H7 (cell line): ENCODE data around the gene GOLGA1. TPM values are rescaled to one million over a fixed set of nuclear protein-coding genes. Genes with fewer than 3 reads are reported as not detected.
"Not testable (repeated sequence)": the region's sequence is repeated elsewhere in the genome, so short reads cannot be mapped to it uniquely, and the experiment has no call there.

Source experiments
- DNase-seq: peaks from one replicate; pipeline ENCODE4 v3.0.0; 2012
- H3K27me3 ChIP-seq: 2 replicates; pipeline ENCODE4 v1.6.0; 2011; ENCODE audit warnings: mild to moderate bottlenecking, low read length; ENCODE audit not compliant: control insufficient read depth, insufficient read depth
- H3K36me3 ChIP-seq: replicated peaks from 2 replicates; pipeline ENCODE4 v1.5.1; 2011; ENCODE audit warnings: low read length; ENCODE audit not compliant: control insufficient read depth, insufficient read depth
- H3K4me3 ChIP-seq: 2 replicates; pipeline ENCODE4 v1.5.1; 2011; ENCODE audit warnings: low read depth, mild to moderate bottlenecking, control low read depth, low read length, moderate library complexity; ENCODE audit not compliant: insufficient read depth
- total RNA-seq: library from RNA; depleted of rRNA; stranded (reverse); fragments of >200 nt; shearing (Covaris generic); gene quantifications from 2 replicates; pipeline ENCODE4 v1.2.3, GENCODE V29; 2014

Gene GOLGA1
- total RNA-seq, 1 experiment from 2014 or later: 3.9 TPM

DNA sequence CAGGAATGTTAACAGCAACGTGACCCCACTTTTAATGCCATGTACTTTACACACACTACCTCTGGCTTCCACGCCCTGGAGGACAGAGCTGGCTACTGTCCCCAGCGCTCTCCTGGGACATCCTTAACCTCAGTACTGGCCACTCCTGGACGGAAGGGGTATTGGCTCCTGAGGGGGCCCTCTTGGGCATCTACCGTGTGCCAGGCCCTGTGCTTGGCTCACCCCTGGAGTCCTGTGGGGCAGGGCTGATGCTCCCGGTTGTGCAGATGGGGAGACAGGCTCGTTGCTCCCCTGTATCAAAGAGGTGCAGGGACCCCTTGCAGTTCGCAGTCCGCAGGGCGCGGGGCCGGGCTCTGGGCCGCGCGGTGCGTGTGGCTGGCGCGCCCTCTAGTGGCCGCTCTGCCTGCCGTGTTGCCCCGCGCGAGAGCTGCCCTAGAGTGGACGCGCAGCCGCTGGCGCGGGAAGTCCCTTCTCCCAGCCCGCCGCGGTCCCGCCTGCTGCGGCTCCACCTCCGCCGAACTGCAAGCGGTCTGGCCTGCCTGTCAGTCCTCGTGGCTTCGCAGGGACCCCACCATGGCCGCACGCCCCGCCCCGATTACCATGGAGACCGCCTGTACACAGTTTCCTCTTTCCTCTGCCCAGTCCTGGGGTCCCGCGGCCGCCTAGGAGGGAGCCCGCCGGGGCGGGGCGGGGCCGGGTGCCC, 87.9 kb downstream of the GOLGA1 start, which contains the start of gene WDR38:
WDR38 (plus strand) TSS at position 632 of the 703 bp plus-strand sequence. CDS start 72 bp downstream, outside the sequence.
- H3K27me3 ChIP-seq: peaks cover 1% of the 10 kb centered on the region; the same call in 1 of the 2 replicates
- H3K36me3 ChIP-seq: peaks cover 7% of the 10 kb centered on the region
- peak within 1 kb of the TSS; percentile 53 for H3K4me3 ChIP-seq
- DNase-seq: peak; percentile 97

DNA sequence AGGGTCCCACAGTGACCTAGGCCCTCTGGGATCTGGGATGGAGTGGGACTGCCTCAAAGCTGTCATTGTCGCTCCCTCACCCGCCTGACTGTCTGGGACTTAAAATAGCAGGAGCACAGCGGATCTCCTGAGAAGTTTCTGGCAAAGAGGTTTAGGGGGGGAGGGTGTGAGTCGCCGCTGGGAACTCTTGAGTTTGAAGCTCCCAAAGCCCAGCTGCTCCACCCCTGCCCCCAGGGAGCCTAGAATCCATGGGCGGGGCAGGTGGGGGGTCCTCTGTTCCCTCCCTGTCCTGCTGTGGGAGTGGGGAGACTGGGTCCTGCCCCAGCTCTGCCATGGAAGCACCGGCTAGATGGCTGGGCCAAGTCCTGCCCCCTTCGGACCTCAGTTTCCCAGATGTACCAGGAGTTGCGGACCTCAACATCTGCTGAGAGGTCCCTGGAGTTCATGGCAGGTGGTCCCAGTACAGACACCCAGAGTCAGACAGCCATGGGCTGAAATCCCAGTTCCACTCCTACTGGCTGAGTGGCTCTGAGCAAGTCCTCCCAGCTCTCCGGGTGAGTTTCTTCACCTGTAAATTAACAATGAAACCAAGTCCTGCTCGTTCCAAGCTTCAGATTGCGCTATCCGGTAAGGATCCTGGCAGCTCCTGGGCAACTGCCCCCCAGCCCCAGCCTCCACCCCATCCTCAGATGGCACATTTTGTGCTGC, 88.6 kb downstream of the GOLGA1 start:
- peaks cover 1% of the 10 kb centered on the region; the same call in 1 of the 2 replicates for H3K27me3 ChIP-seq
- peaks cover 2% of the 10 kb centered on the region; the same call in 1 of the 2 replicates for H3K36me3 ChIP-seq
- no peak overlapping the region for H3K4me3 ChIP-seq
- DNase-seq: no peak

DNA sequence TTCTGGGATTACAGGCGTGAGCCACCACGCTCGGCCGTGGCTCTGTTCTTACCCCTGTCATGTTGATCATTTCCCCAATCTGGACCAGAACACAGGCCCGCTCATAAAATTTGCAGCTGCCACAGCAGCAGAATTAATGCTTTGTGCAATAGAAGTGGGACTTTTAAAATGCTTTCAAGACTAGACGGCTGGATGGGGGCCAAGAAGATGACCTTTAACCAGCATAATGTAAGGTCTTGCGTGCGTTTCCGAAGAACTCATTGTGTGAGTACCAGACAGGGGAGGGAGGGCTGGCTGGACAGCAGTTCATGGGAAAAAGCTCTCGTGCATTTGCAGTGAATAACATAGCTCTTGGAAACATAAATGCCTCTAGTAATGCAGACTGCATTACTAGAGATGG, 91.1 kb downstream of the GOLGA1 start:
- no peak for DNase-seq

DNA sequence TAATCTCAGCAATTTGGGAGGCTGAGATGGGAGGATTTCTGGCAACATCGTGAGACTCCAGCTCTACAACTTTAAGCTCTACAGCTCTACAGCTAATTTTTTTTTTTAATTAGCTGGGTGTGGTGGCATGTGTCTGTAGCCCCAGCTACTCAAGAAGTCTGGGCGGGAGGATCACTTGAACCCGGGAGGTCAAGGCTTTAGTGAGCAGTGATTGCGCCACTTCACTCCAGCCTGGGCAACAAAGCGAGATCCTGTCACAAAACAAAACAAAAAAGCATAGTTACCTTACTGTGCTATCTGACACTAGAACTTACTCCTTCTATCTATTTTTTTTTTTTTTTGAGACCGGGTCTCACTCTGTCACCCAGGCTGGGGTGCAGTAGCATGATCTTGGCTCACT, 93.9 kb downstream of the GOLGA1 start:
- no peak overlapping the region for H3K4me3 ChIP-seq
- no peak for DNase-seq
- H3K27me3 ChIP-seq: no peaks in the 10 kb centered on the region
- H3K36me3 ChIP-seq: no peaks in the 10 kb centered on the region

More for the DNA sequence above, 91.1 kb downstream of the GOLGA1 start:
- no peak overlapping the region for H3K4me3 ChIP-seq
- H3K27me3 ChIP-seq: peaks cover 1% of the 10 kb centered on the region; the same call in 1 of the 2 replicates
- no peaks in the 10 kb centered on the region for H3K36me3 ChIP-seq

DNA sequence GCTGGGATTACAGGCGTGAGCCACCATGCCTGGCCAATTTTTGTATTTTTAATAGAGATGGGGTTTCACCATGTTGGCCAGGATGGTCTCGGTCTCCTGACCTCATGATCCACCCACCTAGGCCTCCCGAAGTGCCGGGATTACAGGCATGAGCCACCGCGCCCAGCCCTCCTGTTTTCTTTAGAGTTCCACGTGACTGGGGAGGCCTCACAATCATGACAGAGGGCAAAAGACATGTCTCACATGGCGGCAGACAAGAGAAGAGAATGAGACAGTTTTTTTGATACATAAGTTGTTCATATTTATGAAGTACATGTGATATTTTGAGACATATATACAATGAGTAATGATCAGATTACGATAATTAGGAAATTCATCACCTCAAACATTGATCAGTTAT, 94.4 kb downstream of the GOLGA1 start:
- not testable (repeated sequence) for H3K36me3 ChIP-seq, DNase-seq, H3K27me3 ChIP-seq, H3K4me3 ChIP-seq

DNA sequence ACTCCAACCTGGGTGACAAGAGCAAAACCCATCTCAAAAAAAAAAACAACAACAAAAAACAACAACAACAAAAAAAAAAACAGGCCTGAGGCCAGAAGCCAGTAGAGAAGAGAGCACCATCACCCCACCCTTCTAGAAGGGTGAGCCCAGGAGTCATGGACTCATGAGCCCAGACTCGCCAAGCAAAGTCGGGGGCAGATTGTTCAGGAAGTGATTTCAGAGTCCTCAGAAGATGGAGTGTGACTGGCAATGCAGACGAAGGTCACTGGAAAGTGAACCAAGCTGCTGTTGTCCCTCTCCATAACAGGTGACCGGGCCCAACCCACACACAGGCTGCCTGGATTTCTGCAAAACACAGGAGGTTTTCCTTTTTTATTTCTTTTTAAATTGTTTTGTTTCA, 96.6 kb downstream of the GOLGA1 start:
- no peak for DNase-seq
- Histone ChIP-seq H3K27me3 (no peaks in the 10 kb centered on the region), H3K4me3 (no peak overlapping the region), H3K36me3 (no peaks in the 10 kb centered on the region)

DNA sequence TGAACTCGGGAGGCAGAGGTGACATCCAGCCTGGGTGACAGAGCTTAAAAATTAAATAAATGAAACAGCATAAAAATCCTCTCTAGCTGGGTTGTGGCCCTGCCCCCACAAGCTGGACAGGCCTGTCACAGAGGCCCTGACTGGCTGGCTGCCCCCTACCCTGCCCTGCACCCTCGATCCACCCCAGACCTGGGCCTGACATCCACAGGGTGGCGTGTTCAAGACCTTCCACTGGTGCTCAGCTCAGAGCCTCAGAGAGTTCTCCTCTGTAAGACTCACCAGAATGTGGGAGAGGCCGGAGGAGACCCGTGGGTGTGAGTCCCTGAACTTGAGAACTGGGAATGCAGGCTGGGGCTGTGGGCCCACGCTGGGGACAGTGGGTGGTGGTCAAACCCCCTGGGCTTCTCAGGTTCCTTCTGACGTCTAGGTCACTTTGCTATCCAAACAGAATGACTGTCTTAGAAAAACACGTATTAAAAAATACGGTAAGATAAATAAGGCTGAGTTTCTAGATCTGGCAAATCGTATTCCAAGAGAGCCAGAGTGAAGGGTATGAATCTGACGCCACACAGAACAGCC, 97.3 kb downstream of the GOLGA1 start:
- no peaks in the 10 kb centered on the region for H3K36me3 ChIP-seq
- DNase-seq: peak; percentile 25
- H3K27me3 ChIP-seq: no peaks in the 10 kb centered on the region
- no peak overlapping the region for H3K4me3 ChIP-seq

DNA sequence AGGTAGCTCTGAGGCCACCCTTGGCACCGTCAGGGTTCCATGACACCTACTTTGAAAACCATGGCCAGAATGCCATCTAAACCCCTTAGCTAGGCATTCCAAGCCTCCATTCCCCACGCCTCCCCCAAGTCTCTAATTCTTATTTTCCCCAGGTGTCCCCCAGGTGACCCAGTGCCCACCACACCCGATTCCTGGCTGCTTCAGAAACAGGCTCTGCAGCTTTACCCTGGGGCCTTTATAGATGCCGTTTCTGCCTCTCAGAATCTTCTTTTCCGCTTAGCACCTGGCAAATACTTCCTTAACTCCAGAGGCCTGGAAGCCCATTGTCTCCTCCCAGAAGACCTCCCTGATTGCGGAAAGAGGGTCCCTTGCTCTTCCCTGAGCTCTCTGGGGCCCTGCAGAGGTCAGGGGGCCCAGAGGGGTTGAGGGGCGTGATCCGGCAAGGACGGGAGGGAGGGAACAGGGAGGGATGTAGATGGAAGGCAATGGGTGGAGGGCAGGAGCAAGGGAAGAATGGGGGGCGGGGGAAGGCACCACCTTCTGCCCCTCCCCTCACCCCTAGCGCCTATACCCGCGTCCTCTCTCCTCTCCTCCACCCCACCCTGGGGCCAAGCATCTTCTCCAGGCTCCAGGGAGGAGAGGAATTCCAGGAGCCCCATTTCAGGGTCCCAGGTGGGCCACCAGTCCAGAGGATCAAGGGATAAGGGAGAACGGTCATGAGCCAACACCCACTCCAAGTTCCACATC, 99.6 kb downstream of the GOLGA1 start:
- peak; percentile 57 for DNase-seq
- Histone ChIP-seq H3K4me3 (no peak overlapping the region), H3K36me3 (no peaks in the 10 kb centered on the region), H3K27me3 (no peaks in the 10 kb centered on the region)

DNA sequence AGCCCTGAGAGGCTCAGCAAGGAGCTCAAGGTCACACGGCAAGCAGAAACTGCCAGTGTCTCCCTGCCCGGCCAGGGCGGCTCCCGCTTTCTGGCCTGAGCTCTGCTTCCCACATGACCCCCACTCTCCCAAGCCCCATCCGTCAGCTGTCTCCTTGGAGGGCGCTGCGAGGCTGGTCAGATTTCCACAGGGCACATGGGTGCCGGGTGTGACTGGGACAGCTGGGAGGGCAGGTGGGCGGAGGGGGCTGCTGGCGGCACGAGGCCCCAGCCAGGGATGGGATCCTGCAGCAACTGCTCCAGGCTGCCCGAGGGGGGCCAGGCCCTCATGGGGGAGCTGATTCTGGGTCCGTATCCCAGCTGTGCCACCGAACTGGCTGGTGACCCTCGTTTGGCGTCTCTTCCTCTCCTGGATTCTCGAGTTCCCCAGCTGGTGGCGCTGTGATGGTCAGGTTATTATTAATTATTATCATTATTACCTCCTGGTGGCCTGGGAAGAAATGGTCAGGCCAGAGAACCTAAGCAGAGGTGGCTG, 100.5 kb downstream of the GOLGA1 start:
- no peak overlapping the region for H3K4me3 ChIP-seq
- DNase-seq: peak; percentile 77
- no peaks in the 10 kb centered on the region for H3K27me3 ChIP-seq
- no peaks in the 10 kb centered on the region for H3K36me3 ChIP-seq

DNA sequence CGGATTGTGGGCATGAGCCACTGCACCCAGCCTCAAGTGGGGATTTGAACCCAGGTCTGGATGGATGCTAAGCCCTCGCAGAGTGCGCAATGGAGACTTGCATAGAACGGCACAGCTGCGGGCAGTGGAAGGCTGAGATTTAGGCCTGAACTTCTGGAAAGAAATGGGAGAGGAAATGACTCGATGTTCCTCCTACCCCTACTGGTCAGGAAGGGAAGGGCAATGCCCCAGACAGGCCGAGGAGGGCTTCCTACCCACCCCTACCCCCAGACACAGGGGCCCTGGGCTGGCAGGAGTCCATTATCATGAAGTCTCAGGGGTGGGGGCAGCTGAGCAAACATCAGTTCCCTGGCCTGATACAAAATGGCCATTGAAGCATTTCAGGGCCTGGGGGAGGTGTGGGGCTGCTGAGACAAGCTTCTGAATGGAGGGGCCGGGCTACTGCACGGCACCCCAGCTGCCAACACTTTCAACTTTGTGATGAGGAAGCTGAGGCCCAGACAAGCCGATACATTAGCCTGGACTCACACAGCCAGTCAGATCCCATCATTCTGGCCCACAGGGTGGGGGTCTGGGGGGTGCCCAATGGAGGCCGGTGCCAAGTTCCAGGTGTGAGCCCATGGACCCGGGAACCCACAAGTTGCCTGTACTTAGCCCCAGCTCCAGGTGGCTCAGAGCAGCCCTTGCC, 101.1 kb downstream of the GOLGA1 start:
- Histone ChIP-seq H3K36me3 (no peaks in the 10 kb centered on the region), H3K27me3 (no peaks in the 10 kb centered on the region), H3K4me3 (no peak overlapping the region)
- peak; percentile 94 for DNase-seq

DNA sequence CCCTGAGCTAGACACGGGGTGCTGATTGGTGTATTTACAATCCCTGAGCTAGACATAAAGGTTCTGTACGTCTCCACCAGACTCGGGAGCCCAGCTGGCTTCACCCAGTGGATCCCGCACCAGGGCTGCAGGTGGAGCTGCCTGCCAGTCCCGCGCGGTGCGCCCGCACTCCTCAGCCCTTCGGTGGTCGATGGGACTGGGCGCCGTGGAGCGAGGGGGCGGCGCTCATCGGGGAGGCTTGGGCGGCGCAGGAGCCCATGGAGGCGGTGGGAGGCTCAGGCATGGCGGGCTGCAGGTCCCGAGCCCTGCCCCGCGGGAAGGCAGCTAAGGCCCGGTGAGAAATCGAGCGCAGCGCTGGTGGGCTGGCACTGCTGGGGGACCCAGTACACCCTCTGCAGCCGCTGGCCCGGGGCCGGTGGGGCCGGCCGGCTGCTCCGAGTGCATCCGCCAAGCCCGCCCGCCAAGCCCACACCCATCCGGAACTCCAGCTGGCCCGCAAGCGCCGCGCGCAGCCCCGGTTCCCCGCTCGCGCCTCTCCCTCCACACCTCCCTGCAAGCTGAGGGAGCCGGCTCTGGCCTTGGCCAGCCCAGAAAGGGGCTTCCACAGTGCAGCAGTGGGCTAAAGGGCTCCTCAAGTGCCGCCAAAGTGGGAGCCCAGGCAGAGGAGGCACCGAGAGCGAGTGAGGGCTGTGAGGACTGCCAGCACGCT, 102.2 kb downstream of the GOLGA1 start:
- H3K36me3 ChIP-seq, H3K27me3 ChIP-seq, H3K4me3 ChIP-seq, DNase-seq: not testable (repeated sequence)

DNA sequence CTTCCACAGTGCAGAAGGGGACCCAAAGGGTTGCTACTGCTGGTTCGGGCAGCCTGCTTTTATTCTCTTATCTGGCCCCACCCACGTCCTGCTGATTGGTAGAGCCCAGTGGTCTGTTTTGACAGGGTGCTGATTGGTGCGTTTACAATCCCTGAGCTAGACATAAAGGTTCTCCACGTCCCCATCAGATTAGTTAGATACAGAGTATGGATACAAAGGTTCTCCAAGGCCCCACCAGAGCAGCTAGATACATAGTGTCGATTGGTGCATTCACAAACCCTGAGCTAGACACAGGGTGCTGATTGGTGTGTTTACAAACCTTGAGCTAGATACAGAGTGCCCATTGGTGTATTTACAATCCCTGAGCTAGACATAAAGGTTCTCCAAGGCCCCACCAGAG, 102.8 kb downstream of the GOLGA1 start:
- H3K36me3 ChIP-seq, H3K4me3 ChIP-seq, H3K27me3 ChIP-seq, DNase-seq: not testable (repeated sequence)

DNA sequence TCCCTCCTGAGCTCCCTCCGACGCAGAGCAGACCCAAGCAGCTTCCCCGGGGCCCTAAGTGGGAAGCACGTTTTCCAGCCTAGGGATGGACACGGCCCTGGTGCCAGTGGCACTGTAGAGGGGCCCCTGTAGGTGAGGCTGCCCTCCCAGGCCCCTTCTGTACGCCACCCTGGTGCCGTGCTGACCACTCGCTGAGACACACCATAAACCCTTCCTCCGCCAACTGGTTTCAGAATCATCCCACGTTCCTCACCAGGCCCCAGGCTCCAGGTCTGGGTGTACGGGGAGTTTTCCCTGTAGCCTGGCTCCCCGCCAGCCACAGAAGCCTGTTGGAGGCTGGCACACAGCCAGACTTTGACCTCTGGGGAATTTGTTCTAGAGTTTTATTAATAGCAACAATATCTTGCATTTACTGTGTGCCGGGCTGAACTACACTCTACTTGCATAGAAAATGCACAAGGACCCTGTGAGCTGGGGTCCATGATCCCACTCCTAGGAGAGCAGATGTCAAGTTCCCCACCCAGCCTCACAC, 105.8 kb downstream of the GOLGA1 start:
- Histone ChIP-seq H3K27me3 (no peaks in the 10 kb centered on the region), H3K36me3 (no peaks in the 10 kb centered on the region), H3K4me3 (no peak overlapping the region)
- no peak for DNase-seq
